PC-9 (cell line): ENCODE results near the gene CACNG5.

Source experiments
- EZH2 ChIP-seq: fragments of 200-600 bp; sonication (generic); IDR thresholded peaks from 2 replicates; pipeline ENCODE4 v1.8.0; 2017; ENCODE audit warnings: antibody characterized with exemption, low read depth
- TF ChIP-seq, protein P1 (sequence below): fragments of 200-600 bp; sonication (generic); conservative IDR thresholded peaks from 2 replicates; pipeline ENCODE4 v1.6.1; 2017; ENCODE audit warnings: mixed run types, antibody characterized with exemption, mild to moderate bottlenecking, moderate library complexity

DNA sequence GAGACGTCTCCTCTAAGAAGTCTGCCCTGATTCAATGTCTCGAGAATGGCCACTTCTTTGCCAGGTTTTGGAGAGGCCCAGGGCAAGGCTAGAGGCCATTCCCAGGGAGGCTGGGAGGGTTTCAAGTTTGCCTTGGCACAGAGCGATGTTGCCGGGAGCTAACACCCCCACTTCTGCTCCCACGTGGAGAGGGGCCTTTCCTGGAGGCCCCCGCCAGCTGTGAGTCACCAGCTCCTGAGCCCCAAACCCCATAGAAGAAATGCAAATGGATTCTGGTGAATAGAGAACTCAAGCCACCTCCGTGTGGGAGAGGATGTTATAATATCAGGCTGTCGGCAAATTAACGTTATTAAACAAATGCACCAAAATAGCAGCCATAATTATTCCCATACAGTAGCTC is 62.2 kb downstream of the CACNG5 start:
- TF ChIP-seq, protein P1, sequence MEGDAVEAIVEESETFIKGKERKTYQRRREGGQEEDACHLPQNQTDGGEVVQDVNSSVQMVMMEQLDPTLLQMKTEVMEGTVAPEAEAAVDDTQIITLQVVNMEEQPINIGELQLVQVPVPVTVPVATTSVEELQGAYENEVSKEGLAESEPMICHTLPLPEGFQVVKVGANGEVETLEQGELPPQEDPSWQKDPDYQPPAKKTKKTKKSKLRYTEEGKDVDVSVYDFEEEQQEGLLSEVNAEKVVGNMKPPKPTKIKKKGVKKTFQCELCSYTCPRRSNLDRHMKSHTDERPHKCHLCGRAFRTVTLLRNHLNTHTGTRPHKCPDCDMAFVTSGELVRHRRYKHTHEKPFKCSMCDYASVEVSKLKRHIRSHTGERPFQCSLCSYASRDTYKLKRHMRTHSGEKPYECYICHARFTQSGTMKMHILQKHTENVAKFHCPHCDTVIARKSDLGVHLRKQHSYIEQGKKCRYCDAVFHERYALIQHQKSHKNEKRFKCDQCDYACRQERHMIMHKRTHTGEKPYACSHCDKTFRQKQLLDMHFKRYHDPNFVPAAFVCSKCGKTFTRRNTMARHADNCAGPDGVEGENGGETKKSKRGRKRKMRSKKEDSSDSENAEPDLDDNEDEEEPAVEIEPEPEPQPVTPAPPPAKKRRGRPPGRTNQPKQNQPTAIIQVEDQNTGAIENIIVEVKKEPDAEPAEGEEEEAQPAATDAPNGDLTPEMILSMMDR: no peak
- no peak for TF ChIP-seq EZH2
